Activated CD8-positive, alpha-beta memory T cell treated with anti-CD3 and anti-CD28 coated beads, Interleukin-2, amount 10 ng/mL, durations not matched to agents 7 days and 5 days (primary cell): Measurements from ENCODE around the gene SRGAP2C. TPM values are rescaled to one million over a fixed set of nuclear protein-coding genes. Genes with fewer than 3 reads are reported as not detected.
"Not testable (repeated sequence)": the region's sequence is repeated elsewhere in the genome, so short reads cannot be mapped to it uniquely, and the experiment has no call there.

Experiments
- ATAC-seq: fragments of 150-1000 bp; cut with Tn5 transposase; one replicate; pipeline ENCODE4 v1.10.0; 2021; ENCODE audit warnings: moderate library complexity
- CTCF ChIA-PET: fragments of 350-600 bp; sonication (Branson Sonifier 250); formaldehyde crosslinking; loops from one replicate; lab custom pipeline; 2021; ENCODE audit warnings: antibody characterized with exemption; lab: Charles Lee
- DNase-seq: peaks from one replicate; pipeline ENCODE4 v3.0.0-alpha.2; 2020
- H3K27ac Mint-ChIP-seq: one replicate; pipeline ENCODE4 v1.8.0; 2021; ENCODE audit warnings: mild to moderate bottlenecking, mixed read lengths
- H3K27me3 Mint-ChIP-seq: one replicate; pipeline ENCODE4 v1.8.0; 2021; ENCODE audit warnings: mixed read lengths
- H3K36me3 Mint-ChIP-seq: one replicate; pipeline ENCODE4 v1.8.0; 2021; ENCODE audit warnings: mild to moderate bottlenecking, mixed read lengths
- H3K4me1 Mint-ChIP-seq: one replicate; pipeline ENCODE4 v1.8.0; 2021; ENCODE audit warnings: mixed read lengths
- H3K4me3 Mint-ChIP-seq: one replicate; pipeline ENCODE4 v1.8.0; 2021; ENCODE audit warnings: mild to moderate bottlenecking, moderate library complexity, mixed read lengths
- H3K9me3 Mint-ChIP-seq: one replicate; pipeline ENCODE4 v1.8.0; 2022; ENCODE audit warnings: low read depth, mixed read lengths
- total RNA-seq, 2 experiments: library from RNA; stranded (reverse); gene quantifications; one replicate each; pipeline ENCODE4 v1.2.3, GENCODE V29; 2021

Gene SRGAP2C
- total RNA-seq, 2 experiments from 2014 or later = 37.1 to 40.9 TPM

- H3K36me3 Mint-ChIP-seq, H3K27me3 Mint-ChIP-seq, DNase-seq, ATAC-seq, H3K9me3 Mint-ChIP-seq, H3K4me1 Mint-ChIP-seq, H3K27ac Mint-ChIP-seq, H3K4me3 Mint-ChIP-seq, CTCF ChIA-PET: not testable (repeated sequence)
Measured at GRCh38 chr1:121165296-121165695, 19.5 kb upstream of the SRGAP2C start.

- ATAC-seq, H3K27ac Mint-ChIP-seq, H3K9me3 Mint-ChIP-seq, DNase-seq, H3K4me3 Mint-ChIP-seq, H3K4me1 Mint-ChIP-seq, H3K27me3 Mint-ChIP-seq, H3K36me3 Mint-ChIP-seq, CTCF ChIA-PET: not testable (repeated sequence)
Measured at GRCh38 chr1:121167225-121167738, 17.5 kb upstream of the SRGAP2C start.

- H3K27ac Mint-ChIP-seq, H3K4me1 Mint-ChIP-seq, CTCF ChIA-PET, H3K4me3 Mint-ChIP-seq, H3K9me3 Mint-ChIP-seq, H3K27me3 Mint-ChIP-seq, DNase-seq, H3K36me3 Mint-ChIP-seq, ATAC-seq: not testable (repeated sequence)
Measured at GRCh38 chr1:121168152-121168668, 16.6 kb upstream of the SRGAP2C start.

- DNase-seq, CTCF ChIA-PET, H3K9me3 Mint-ChIP-seq, H3K36me3 Mint-ChIP-seq, H3K4me1 Mint-ChIP-seq, H3K27me3 Mint-ChIP-seq, H3K4me3 Mint-ChIP-seq, ATAC-seq, H3K27ac Mint-ChIP-seq: not testable (repeated sequence)
Measured at GRCh38 chr1:121176649-121177048, 8.1 kb upstream of the SRGAP2C start.

- H3K4me1 Mint-ChIP-seq, CTCF ChIA-PET, H3K36me3 Mint-ChIP-seq, H3K27me3 Mint-ChIP-seq, H3K4me3 Mint-ChIP-seq, ATAC-seq, DNase-seq, H3K9me3 Mint-ChIP-seq, H3K27ac Mint-ChIP-seq: not testable (repeated sequence)
Measured at GRCh38 chr1:121178197-121178596, 6.6 kb upstream of the SRGAP2C start.

- H3K27me3 Mint-ChIP-seq, ATAC-seq, H3K9me3 Mint-ChIP-seq, H3K4me1 Mint-ChIP-seq, DNase-seq, H3K36me3 Mint-ChIP-seq, H3K27ac Mint-ChIP-seq, CTCF ChIA-PET: not testable (repeated sequence)
- peak overlapping the region; percentile 85 for H3K4me3 Mint-ChIP-seq
Measured at GRCh38 chr1:121183867-121184266, 908 bp upstream of the SRGAP2C start.

GRCh38 chr1:121185140-121185708 is 449 bp downstream of the SRGAP2C start:
- H3K36me3 Mint-ChIP-seq, DNase-seq, H3K9me3 Mint-ChIP-seq, H3K27ac Mint-ChIP-seq, H3K4me1 Mint-ChIP-seq, H3K27me3 Mint-ChIP-seq, CTCF ChIA-PET: not testable (repeated sequence)
- peak overlapping the region; percentile 78 for H3K4me3 Mint-ChIP-seq
- peak; percentile 4 for ATAC-seq

GRCh38 chr1:121186191-121186590 is 1.4 kb downstream of the SRGAP2C start:
- H3K4me1 Mint-ChIP-seq, H3K4me3 Mint-ChIP-seq, H3K36me3 Mint-ChIP-seq, DNase-seq, H3K27ac Mint-ChIP-seq, H3K9me3 Mint-ChIP-seq, H3K27me3 Mint-ChIP-seq, CTCF ChIA-PET, ATAC-seq: not testable (repeated sequence)

GRCh38 chr1:121187914-121188313 is 3.1 kb downstream of the SRGAP2C start:
- H3K4me3 Mint-ChIP-seq = peak overlapping the region; percentile 41
- H3K9me3 Mint-ChIP-seq, H3K4me1 Mint-ChIP-seq, H3K36me3 Mint-ChIP-seq, H3K27ac Mint-ChIP-seq, ATAC-seq, H3K27me3 Mint-ChIP-seq, DNase-seq, CTCF ChIA-PET: not testable (repeated sequence)

- H3K27me3 Mint-ChIP-seq, CTCF ChIA-PET, DNase-seq, H3K9me3 Mint-ChIP-seq, ATAC-seq, H3K4me1 Mint-ChIP-seq, H3K27ac Mint-ChIP-seq, H3K4me3 Mint-ChIP-seq, H3K36me3 Mint-ChIP-seq: not testable (repeated sequence)
Measured at GRCh38 chr1:121192512-121192911, 7.7 kb downstream of the SRGAP2C start.

GRCh38 chr1:121197095-121197882 is 12.5 kb downstream of the SRGAP2C start:
- CTCF ChIA-PET, H3K9me3 Mint-ChIP-seq, H3K36me3 Mint-ChIP-seq, H3K27me3 Mint-ChIP-seq, H3K4me1 Mint-ChIP-seq, ATAC-seq, H3K27ac Mint-ChIP-seq, DNase-seq, H3K4me3 Mint-ChIP-seq: not testable (repeated sequence)

GRCh38 chr1:121199763-121200162 is 15.0 kb downstream of the SRGAP2C start:
- ATAC-seq, DNase-seq, H3K9me3 Mint-ChIP-seq, H3K27ac Mint-ChIP-seq, H3K36me3 Mint-ChIP-seq, H3K27me3 Mint-ChIP-seq, H3K4me1 Mint-ChIP-seq, CTCF ChIA-PET, H3K4me3 Mint-ChIP-seq: not testable (repeated sequence)

GRCh38 chr1:121200232-121200631 is 15.5 kb downstream of the SRGAP2C start:
- CTCF ChIA-PET, H3K9me3 Mint-ChIP-seq, H3K27me3 Mint-ChIP-seq, H3K4me3 Mint-ChIP-seq, H3K27ac Mint-ChIP-seq, DNase-seq, ATAC-seq, H3K4me1 Mint-ChIP-seq, H3K36me3 Mint-ChIP-seq: not testable (repeated sequence)
